Keratinocyte (primary cell): ENCODE results near the gene CSGALNACT2.

Experiments used
- EZH2 ChIP-seq: IDR thresholded peaks from one replicate; pipeline ENCODE4 v1.6.1; 2012; ENCODE audit warnings: inconsistent platforms, mild to moderate bottlenecking, low read length, moderate library complexity
- TF ChIP-seq, protein P1 (sequence below), 3 experiments: IDR thresholded peaks in 1 of 3; conservative IDR thresholded peaks in 1 of 3; optimal IDR thresholded peaks in 1 of 3; 2 replicates in 2 of 3; 3 replicates in 1 of 3; pipeline versions ENCODE3 to v1.5.1; 2011; ENCODE audit warnings: low read length in 3 of 3, mild to moderate bottlenecking in 3 of 3, moderate library complexity in 2 of 3, control low read depth in 1 of 3, inconsistent platforms in 1 of 3; ENCODE audit not compliant: insufficient read depth in 2 of 3; ENCODE audit errors: extremely low read depth in 1 of 3

DNA sequence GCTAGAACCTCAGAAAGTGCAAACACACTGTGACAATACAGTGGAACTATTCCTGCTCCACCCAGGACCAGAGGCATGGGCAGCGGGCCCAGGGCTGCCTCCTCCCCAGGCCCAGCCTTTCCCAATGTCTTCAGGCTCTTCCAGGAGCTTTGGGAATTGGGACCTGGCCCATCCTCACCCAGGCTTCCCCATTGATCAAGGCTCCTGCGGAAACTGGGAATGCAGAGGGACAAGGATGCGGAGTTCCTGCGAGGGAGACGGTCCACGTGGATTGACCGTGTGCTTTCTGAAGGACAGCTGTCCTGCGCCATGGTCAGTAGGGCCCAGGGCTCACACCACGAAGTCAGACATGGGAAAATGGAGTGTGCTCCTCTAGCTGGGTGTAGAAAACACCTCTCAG lies 56.6 kb downstream of the CSGALNACT2 start:
- TF ChIP-seq, protein P1, sequence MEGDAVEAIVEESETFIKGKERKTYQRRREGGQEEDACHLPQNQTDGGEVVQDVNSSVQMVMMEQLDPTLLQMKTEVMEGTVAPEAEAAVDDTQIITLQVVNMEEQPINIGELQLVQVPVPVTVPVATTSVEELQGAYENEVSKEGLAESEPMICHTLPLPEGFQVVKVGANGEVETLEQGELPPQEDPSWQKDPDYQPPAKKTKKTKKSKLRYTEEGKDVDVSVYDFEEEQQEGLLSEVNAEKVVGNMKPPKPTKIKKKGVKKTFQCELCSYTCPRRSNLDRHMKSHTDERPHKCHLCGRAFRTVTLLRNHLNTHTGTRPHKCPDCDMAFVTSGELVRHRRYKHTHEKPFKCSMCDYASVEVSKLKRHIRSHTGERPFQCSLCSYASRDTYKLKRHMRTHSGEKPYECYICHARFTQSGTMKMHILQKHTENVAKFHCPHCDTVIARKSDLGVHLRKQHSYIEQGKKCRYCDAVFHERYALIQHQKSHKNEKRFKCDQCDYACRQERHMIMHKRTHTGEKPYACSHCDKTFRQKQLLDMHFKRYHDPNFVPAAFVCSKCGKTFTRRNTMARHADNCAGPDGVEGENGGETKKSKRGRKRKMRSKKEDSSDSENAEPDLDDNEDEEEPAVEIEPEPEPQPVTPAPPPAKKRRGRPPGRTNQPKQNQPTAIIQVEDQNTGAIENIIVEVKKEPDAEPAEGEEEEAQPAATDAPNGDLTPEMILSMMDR (optimal IDR thresholded peaks at IDR 0.05 in 1 of 3, IDR thresholded peaks at IDR 0.05 in 1 of 3, conservative IDR thresholded peaks at IDR 0.05 in 1 of 3; ENCODE audit: extremely low read depth in 1 of 3, insufficient read depth in 2 of 3, low read length in 3 of 3), result no peak
- no peak for TF ChIP-seq EZH2
